HepG2 (cell line): ENCODE results near the gene LSM14B. TPM values are rescaled to one million over a fixed set of nuclear protein-coding genes. Genes with fewer than 3 reads are reported as not detected.

Experiments used
- ARHGAP35 ChIP-seq: sonication (generic); formaldehyde crosslinking; IDR thresholded peaks from 2 replicates; pipeline ENCODE4 v1.9.0; 2022; ENCODE audit warnings: mild to moderate bottlenecking, inconsistent platforms, moderate library complexity, missing genetic modification reagents, borderline replicate concordance
- ELF4 ChIP-seq: sonication (generic); formaldehyde crosslinking; IDR thresholded peaks from 2 replicates; pipeline ENCODE4 v1.5.0; 2020; ENCODE audit warnings: missing genetic modification reagents, mild to moderate bottlenecking, moderate library complexity, borderline replicate concordance
- GATAD2A ChIP-seq: IDR thresholded peaks from 2 replicates; pipeline ENCODE4 v1.6.1; 2016
- KDM5B ChIP-seq: sonication (generic); formaldehyde crosslinking; IDR thresholded peaks from 2 replicates; pipeline ENCODE4 v1.4.0; 2020; ENCODE audit warnings: missing genetic modification reagents, mild to moderate bottlenecking, borderline replicate concordance
- MTA3 ChIP-seq: sonication (generic); formaldehyde crosslinking; IDR thresholded peaks from 2 replicates; pipeline ENCODE4 v1.4.0; 2020; ENCODE audit warnings: missing genetic modification reagents
- ZNF253 ChIP-seq: sonication (generic); formaldehyde crosslinking; IDR thresholded peaks from 2 replicates; pipeline ENCODE4 v1.8.0; 2022; ENCODE audit warnings: mild to moderate bottlenecking, missing genetic modification reagents, borderline replicate concordance
- ZNF546 ChIP-seq: sonication (generic); formaldehyde crosslinking; conservative IDR thresholded peaks from 2 replicates; pipeline ENCODE4 v1.8.1; 2023; ENCODE audit warnings: mild to moderate bottlenecking, missing genetic modification reagents
- polyA plus RNA-seq, 8 experiments: library from polyadenylated mRNA; depleted of rRNA in 3 of 8; stranded (reverse) in 7 of 8; unstranded in 1 of 8; fragments of >200 nt; fragmentation: Illumina TruSeq in 4 of 8; extraction: Trizol in 4 of 8; gene quantifications; 2 replicates each; pipeline versions ENCODE4 v1.2.1 to v1.2.3, GENCODE V29; 2011 to 2016; ENCODE audit warnings: low read depth in 4 of 8, missing spikeins in 1 of 8, mixed read lengths in 1 of 8; ENCODE audit not compliant: insufficient read depth in 1 of 8
- total RNA-seq, 5 experiments: library from RNA; depleted of rRNA; stranded (reverse); fragments of >200 nt; fragmentation: Illumina TruSeq; extraction: Trizol; gene quantifications; 2 replicates each; pipeline ENCODE4 v1.2.3, GENCODE V29; 2016; ENCODE audit warnings: low read depth in 1 of 5
- TF ChIP-seq, protein P1 (sequence below): sonication (generic); formaldehyde crosslinking; IDR thresholded peaks from 2 replicates; pipeline ENCODE4 v1.4.0; 2020; ENCODE audit warnings: mild to moderate bottlenecking, missing genetic modification reagents
- TF ChIP-seq, protein P2 (sequence below): sonication (generic); formaldehyde crosslinking; IDR thresholded peaks from 2 replicates; pipeline ENCODE4 v1.4.0; 2020; ENCODE audit warnings: missing genetic modification reagents
- TF ChIP-seq, protein P3 (sequence below): IDR thresholded peaks from 2 replicates; pipeline ENCODE4 v1.6.1; 2016; ENCODE audit warnings: missing compliant biosample characterization, missing genetic modification reagents, borderline replicate concordance
- TF ChIP-seq, protein P4 (sequence below): sonication (generic); formaldehyde crosslinking; IDR thresholded peaks from 2 replicates; pipeline ENCODE4 v1.8.0; 2022; ENCODE audit warnings: missing genetic modification reagents, mild to moderate bottlenecking, borderline replicate concordance

Gene LSM14B
- total and polyA plus RNA-seq, 2 of the 13 experiments (the other 11 are each of a cell fraction or from before 2014, with no cell fraction given): 43.3 to 79.2 TPM

DNA sequence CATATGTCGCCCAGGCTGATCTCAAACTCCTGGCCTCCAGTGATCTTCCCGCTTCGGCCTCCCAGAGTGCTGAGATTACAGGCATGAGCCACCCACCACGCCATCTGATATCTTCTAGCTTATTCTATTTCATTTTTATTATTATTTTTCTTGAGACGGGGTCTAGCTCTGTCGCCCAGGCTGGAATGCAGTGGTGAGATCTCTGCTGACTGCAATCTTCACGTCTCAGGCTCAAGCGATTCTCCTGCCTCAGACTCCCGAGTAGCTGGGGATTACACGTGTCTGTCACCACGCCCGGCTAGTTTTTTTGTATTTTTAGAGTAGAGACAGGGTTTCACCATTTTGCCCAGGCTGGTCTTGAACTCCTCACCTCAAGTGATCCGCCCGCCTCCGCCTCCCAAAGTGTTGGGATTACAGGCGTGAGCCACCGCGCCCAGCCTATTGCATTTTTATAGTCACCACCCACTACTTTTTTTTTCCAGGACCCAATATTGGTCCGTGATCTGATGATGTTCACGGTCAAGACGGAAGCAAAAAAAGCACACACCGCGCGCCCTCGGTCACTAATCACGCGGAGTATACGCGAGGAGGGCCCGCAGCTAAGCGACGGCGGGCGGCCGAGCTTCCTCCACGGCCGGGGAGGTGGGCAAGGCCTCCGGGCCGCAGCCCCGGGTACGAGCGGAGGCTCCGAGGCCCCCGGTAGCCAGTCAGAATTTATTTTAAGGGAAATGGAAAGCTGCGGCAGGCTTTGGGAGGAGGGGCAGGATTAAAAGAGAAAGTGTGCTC, 1.1 kb upstream of the LSM14B start (continued):
- TF ChIP-seq, protein P1, sequence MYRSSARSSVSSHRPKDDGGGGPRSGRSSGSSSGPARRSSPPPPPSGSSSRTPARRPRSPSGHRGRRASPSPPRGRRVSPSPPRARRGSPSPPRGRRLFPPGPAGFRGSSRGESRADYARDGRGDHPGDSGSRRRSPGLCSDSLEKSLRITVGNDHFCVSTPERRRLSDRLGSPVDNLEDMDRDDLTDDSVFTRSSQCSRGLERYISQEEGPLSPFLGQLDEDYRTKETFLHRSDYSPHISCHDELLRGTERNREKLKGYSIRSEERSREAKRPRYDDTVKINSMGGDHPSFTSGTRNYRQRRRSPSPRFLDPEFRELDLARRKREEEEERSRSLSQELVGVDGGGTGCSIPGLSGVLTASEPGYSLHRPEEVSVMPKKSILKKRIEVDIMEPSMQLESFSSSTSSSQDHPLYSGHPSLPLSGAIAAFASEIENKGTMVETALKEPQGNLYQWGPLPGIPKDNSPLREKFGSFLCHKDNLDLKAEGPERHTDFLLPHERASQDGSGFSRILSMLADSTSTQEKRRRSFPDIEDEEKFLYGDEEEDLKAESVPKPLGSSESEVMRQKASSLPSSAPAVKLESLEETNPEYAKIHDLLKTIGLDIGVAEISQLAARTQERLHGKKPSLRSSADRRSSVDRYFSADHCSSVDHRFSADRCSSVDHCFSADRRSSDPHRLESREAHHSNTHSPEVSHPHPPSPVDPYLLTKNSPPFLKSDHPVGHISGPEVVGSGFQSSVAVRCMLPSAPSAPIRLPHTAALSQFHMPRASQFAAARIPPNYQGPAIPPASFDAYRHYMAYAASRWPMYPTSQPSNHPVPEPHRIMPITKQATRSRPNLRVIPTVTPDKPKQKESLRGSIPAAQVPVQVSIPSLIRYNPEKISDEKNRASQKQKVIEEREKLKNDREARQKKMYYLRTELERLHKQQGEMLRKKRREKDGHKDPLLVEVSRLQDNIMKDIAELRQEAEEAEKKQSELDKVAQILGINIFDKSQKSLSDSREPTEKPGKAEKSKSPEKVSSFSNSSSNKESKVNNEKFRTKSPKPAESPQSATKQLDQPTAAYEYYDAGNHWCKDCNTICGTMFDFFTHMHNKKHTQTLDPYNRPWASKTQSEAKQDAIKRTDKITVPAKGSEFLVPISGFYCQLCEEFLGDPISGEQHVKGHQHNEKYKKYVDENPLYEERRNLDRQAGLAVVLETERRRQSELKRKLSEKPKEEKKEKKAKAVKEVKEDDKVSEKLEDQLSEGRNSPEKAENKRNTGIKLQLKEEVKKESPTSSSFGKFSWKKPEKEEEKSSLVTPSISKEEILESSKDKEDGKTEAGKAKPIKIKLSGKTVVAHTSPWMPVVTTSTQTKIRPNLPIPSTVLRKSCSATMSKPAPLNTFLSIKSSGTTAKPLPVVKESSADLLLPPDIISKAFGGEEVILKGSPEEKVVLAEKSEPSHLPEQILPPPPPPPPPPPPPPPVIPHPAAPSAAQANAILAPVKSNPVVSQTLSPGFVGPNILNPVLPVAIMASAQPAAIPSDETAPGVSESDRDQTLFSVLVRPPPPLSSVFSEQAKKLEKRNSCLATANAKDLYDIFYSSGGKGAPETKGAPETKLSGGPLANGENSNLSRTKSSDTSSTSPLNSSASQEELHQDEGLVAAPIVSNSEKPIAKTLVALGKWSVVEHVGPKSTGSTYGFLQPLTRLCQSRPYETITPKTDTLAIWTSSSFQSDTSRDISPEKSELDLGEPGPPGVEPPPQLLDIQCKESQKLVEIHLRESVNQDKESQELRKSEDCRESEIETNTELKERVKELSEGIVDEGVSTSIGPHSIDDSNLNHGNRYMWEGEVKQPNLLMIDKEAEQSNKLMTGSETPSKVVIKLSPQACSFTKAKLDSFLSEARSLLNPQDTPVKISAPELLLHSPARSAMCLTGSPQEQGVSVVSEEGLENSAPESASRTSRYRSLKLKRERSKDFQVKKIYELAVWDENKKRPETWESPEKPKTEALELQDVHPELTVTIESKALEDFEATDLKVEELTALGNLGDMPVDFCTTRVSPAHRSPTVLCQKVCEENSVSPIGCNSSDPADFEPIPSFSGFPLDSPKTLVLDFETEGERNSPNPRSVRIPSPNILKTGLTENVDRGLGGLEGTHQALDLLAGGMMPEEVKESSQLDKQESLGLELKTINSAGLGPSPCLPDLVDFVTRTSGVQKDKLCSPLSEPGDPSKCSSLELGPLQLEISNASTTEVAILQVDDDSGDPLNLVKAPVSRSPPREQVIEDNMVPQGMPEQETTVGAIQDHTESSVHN (CRISPR knock-in tag): peak; percentile 35; the same call in 1 of the 2 replicates
- TF ChIP-seq, protein P2, sequence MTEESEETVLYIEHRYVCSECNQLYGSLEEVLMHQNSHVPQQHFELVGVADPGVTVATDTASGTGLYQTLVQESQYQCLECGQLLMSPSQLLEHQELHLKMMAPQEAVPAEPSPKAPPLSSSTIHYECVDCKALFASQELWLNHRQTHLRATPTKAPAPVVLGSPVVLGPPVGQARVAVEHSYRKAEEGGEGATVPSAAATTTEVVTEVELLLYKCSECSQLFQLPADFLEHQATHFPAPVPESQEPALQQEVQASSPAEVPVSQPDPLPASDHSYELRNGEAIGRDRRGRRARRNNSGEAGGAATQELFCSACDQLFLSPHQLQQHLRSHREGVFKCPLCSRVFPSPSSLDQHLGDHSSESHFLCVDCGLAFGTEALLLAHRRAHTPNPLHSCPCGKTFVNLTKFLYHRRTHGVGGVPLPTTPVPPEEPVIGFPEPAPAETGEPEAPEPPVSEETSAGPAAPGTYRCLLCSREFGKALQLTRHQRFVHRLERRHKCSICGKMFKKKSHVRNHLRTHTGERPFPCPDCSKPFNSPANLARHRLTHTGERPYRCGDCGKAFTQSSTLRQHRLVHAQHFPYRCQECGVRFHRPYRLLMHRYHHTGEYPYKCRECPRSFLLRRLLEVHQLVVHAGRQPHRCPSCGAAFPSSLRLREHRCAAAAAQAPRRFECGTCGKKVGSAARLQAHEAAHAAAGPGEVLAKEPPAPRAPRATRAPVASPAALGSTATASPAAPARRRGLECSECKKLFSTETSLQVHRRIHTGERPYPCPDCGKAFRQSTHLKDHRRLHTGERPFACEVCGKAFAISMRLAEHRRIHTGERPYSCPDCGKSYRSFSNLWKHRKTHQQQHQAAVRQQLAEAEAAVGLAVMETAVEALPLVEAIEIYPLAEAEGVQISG (CRISPR knock-in tag): no peak
- TF ChIP-seq ARHGAP35 (CRISPR knock-in tag) (no peak; the same call in 1 of the 2 replicates), KDM5B (CRISPR knock-in tag) (0 out of 2 replicates have a peak, but pooled peaks have one; percentile 60), ZNF253 (CRISPR knock-in tag) (peak; percentile 69; the same call in 1 of the 2 replicates), ELF4 (CRISPR knock-in tag) (peak; percentile 49; the same call in 1 of the 2 replicates), GATAD2A (no peak), ZNF546 (CRISPR knock-in tag) (no peak), MTA3 (CRISPR knock-in tag) (no peak)
- TF ChIP-seq, protein P3, sequence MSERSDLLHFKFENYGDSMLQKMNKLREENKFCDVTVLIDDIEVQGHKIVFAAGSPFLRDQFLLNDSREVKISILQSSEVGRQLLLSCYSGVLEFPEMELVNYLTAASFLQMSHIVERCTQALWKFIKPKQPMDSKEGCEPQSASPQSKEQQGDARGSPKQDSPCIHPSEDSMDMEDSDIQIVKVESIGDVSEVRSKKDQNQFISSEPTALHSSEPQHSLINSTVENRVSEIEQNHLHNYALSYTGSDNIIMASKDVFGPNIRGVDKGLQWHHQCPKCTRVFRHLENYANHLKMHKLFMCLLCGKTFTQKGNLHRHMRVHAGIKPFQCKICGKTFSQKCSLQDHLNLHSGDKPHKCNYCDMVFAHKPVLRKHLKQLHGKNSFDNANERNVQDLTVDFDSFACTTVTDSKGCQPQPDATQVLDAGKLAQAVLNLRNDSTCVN (CRISPR knock-in tag): peak; percentile 22; the same call in 1 of the 2 replicates
- TF ChIP-seq, protein P4, sequence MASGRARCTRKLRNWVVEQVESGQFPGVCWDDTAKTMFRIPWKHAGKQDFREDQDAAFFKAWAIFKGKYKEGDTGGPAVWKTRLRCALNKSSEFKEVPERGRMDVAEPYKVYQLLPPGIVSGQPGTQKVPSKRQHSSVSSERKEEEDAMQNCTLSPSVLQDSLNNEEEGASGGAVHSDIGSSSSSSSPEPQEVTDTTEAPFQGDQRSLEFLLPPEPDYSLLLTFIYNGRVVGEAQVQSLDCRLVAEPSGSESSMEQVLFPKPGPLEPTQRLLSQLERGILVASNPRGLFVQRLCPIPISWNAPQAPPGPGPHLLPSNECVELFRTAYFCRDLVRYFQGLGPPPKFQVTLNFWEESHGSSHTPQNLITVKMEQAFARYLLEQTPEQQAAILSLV (CRISPR knock-in tag): 0 out of 2 replicates have a peak, but pooled peaks have one; percentile 71
